GM12801 (cell line): ENCODE measurements around the gene GMNN.

Source experiments
- TF ChIP-seq, protein P1 (sequence below): IDR thresholded peaks from one replicate; pipeline ENCODE4 v1.5.1; 2011; ENCODE audit warnings: control low read depth; ENCODE audit not compliant: insufficient read length; ENCODE audit errors: extremely low read depth

Gene GMNN

DNA sequence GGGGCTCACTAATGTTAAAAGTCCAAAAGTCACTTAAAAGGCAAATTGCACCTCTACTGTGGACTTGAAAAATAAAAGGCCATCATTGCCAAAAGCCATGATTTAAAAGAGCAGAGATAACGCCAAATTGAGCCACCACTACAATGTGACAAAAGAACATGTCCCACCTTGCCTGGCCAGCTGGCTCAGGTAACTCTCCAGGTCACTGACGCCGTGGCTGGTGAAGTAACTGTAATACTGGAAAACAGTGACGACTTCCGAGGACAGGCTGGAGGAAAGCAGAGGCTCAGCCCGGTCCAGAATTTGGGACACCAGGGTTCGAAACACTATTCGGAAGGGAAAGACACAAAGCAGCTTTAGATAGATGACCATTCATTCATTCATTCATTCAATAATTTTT is 53.2 kb downstream of the GMNN start:
- TF ChIP-seq, protein P1, sequence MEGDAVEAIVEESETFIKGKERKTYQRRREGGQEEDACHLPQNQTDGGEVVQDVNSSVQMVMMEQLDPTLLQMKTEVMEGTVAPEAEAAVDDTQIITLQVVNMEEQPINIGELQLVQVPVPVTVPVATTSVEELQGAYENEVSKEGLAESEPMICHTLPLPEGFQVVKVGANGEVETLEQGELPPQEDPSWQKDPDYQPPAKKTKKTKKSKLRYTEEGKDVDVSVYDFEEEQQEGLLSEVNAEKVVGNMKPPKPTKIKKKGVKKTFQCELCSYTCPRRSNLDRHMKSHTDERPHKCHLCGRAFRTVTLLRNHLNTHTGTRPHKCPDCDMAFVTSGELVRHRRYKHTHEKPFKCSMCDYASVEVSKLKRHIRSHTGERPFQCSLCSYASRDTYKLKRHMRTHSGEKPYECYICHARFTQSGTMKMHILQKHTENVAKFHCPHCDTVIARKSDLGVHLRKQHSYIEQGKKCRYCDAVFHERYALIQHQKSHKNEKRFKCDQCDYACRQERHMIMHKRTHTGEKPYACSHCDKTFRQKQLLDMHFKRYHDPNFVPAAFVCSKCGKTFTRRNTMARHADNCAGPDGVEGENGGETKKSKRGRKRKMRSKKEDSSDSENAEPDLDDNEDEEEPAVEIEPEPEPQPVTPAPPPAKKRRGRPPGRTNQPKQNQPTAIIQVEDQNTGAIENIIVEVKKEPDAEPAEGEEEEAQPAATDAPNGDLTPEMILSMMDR, result no peak

DNA sequence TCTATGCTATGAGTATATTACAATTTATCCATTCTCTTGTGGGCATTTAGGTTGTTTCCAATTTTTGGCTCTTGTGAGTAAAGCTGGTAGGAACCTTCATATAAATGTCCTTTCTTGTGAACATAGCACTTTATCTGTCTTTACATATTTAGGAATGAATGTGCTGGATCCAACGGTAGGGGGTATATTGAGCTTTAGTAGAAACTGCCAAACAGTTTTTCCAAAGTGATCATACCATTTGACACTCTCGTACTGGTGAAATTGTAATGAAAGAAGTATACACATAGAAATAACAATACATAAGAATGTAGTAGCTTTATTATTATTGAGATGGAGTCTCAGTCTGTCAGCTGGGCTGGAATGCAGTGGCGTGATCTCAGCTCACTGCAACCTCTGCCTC is 54.9 kb downstream of the GMNN start:
- TF ChIP-seq, protein P1, result no peak

DNA sequence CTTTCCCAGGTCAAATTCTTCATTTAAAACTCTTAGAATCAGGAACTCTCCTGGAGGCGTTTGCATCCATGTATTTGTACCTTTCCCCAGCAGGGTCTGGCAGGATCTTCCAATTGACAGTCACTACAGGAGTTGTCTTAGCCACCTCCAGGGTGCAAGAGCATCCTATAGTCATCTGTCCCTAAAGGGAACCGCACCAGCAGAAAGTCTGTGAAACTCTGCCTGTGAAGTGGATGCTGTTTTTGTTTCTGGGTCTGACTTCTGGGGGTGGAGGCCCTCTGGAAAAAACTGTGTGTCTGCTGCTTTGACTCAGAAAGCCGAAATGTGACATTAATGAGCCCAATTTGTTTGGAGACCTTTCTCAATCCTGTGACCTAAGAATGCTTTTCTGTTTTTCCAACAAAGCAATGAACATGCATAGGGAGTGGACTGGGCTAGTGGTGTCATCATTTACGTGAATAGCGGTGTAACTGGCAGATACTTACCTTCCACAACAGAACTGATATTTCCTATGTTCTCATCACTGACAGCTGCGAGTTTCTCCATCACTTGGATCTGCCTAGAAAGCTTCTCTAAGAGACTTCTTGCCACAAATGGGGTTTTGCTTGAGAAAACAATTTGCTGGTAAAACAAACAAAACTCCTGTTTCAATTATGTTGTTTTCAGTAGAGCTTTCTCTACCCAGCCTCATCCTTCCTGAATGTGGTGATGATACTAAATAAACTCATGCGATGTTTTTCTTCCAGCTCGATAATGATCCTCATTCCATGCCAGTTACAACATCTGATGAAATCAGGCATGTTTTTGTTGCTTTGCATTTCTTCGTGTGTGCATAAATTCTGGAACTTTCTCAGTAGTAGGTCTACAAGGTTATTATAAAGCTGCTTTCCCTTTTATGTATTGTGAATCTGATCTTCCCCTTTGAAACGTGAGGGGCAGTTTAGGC is 57.3 kb downstream of the GMNN start:
- TF ChIP-seq, protein P1, result no peak

DNA sequence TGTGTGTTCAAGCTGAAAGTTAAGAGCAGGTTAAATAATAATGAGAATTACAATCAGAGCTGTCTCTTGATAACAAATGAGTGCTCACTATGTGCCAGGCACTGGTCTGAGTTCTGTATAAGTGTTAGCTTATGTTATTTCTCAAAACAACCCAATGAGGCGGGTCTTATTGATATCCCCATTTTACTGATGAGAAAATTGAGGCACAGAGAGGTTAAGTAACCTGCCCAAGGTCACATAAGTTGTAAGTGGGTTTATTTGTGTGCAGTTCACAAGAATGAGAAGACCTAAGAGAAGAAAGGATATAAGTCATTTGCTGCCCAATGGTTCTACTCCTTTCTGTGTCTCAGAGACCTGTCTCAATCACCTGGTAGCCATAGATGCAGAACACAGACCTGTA is 58.1 kb downstream of the GMNN start:
- TF ChIP-seq, protein P1, result no peak

DNA sequence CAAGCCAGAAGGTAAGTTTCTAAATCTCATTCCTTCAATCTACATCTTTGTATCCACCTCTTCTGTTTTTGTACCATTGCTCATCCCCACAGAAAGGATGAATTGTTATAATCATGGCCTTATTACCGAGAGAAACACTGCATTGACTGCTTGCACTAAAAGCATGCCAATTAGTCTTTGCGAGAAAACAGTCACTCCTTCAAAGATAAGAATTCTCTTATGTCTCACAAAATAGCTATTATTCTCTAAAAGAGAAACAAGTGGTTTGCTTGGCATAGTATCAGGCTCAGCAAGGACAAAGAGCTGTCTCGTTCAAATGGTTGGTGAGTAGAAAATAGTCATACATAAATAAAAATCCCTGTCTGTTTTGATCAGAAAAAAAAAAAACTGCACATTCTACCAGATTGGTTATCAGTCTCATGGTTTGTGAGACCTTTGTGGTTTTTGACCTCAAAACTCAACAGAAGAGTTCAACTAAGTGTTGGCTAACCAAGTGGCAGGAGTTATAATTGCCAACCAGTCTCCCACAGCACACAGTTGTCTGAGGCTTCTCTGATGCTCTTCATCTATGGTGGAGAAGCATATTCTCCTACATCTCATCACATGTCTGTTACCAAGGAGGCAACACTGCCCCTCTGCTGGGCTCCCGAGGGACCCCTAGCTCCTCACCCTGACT is 59.1 kb downstream of the GMNN start:
- TF ChIP-seq, protein P1, result no peak
